Breast epithelium (tissue), 4 donors: Measurements from ENCODE around the gene CPB1. TPM values are rescaled to one million over a fixed set of nuclear protein-coding genes. Genes with fewer than 3 reads are reported as not detected.

Experiments used
- DNase-seq, 2 donors: peaks; one replicate each; pipeline ENCODE4 v3.0.0-alpha.2; 2019; ENCODE audit warnings: low spot score in 2 of 2
- H3K27ac ChIP-seq, 2 donors: fragments of 200-600 bp; sonication (generic) in 1 of 2; one replicate each; pipeline ENCODE4 v1.5.1; 2016 to 2019; ENCODE audit warnings: mild to moderate bottlenecking in 1 of 2
- H3K27me3 ChIP-seq, 2 donors: fragments of 200-600 bp; sonication (generic) in 1 of 2; one replicate each; pipeline versions ENCODE4 v1.5.1 to v1.6.0; 2017 to 2019; ENCODE audit warnings: control low read depth in 1 of 2, mild to moderate bottlenecking in 1 of 2
- H3K36me3 ChIP-seq: fragments of 200-600 bp; one replicate; pipeline ENCODE4 v1.5.1; 2019
- H3K4me1 ChIP-seq, 2 donors: fragments of 200-600 bp; sonication (generic); one replicate each; pipeline ENCODE4 v1.5.1; 2016 to 2019; ENCODE audit warnings: control low read depth in 1 of 2
- H3K4me3 ChIP-seq, 3 donors: fragments of 200-600 bp; sonication (generic); 1 replicate in 2 of 3; 2 replicates in 1 of 3; pipeline ENCODE4 v1.5.1; 2016 to 2019; ENCODE audit warnings: mild to moderate bottlenecking in 3 of 3, moderate library complexity in 2 of 3
- H3K9me3 ChIP-seq, 2 donors: fragments of 200-600 bp; sonication (generic) in 1 of 2; one replicate each; pipeline ENCODE4 v1.5.1; 2016 to 2019; ENCODE audit warnings: control low read depth in 1 of 2
- CTCF ChIP-seq, 3 donors: fragments of 450-650 bp; IDR thresholded peaks; one replicate each; pipeline ENCODE4 v1.5.1; 2016 to 2017; ENCODE audit warnings: antibody characterized with exemption in 3 of 3, mild to moderate bottlenecking in 3 of 3, moderate library complexity in 3 of 3
- POLR2A ChIP-seq: fragments of 450-650 bp; IDR thresholded peaks from one replicate; pipeline ENCODE4 v1.6.1; 2016; ENCODE audit warnings: antibody characterized with exemption, mild to moderate bottlenecking, moderate library complexity
- POLR2AphosphoS5 ChIP-seq, 3 donors: sonication (generic); formaldehyde crosslinking; IDR thresholded peaks; one replicate each; pipeline ENCODE4 v1.6.1; 2017; ENCODE audit warnings: antibody characterized with exemption in 3 of 3
- intact Hi-C: fragments of 100-400 bp; cut with DNase I; formaldehyde crosslinking; loops from one replicate; pipeline ENCODE4 v1.15.1; 2023; ENCODE audit warnings: low total_unique reads
- total RNA-seq, 3 donors: library from RNA; depleted of rRNA; stranded (reverse); fragments of >200 nt; gene quantifications; one replicate each; pipeline ENCODE4 v1.1.0, GENCODE V29; 2016

Gene CPB1
- total RNA-seq, 3 donors from 2014 or later = 3.4 to 33.8 (median 14.9) TPM

GRCh38 chr3:148816981-148817525 lies 10.6 kb upstream of the CPB1 start:
- H3K27me3 ChIP-seq = no peaks in the 10 kb centered on the region
- H3K36me3 ChIP-seq = no peaks in the 10 kb centered on the region
- H3K27ac ChIP-seq = no peak overlapping the region
- intact Hi-C loops = no loop called here
- no peaks in the 10 kb centered on the region for H3K9me3 ChIP-seq
- DNase-seq = no peak
- no peaks in the 10 kb centered on the region for H3K4me1 ChIP-seq
- no peak for TF ChIP-seq POLR2A
- no peak for TF ChIP-seq POLR2AphosphoS5 (IDR thresholded peaks at IDR 0.05)
- TF ChIP-seq CTCF (IDR thresholded peaks at IDR 0.05) = no peak
- H3K4me3 ChIP-seq = no peak overlapping the region

- no peaks in the 10 kb centered on the region for H3K9me3 ChIP-seq
- no peak overlapping the region for H3K27ac ChIP-seq
- H3K4me1 ChIP-seq = no peaks in the 10 kb centered on the region
- no peaks in the 10 kb centered on the region for H3K36me3 ChIP-seq
- no peak for TF ChIP-seq POLR2AphosphoS5 (IDR thresholded peaks at IDR 0.05)
- TF ChIP-seq CTCF (IDR thresholded peaks at IDR 0.05) = no peak
- no peak for TF ChIP-seq POLR2A
- H3K27me3 ChIP-seq = no peaks in the 10 kb centered on the region
- intact Hi-C loops = no loop called here
- no peak for DNase-seq
- no peak overlapping the region for H3K4me3 ChIP-seq
These were observed 7.0 kb upstream of the CPB1 start for GRCh38 chr3:148820361-148821245.

- TF ChIP-seq POLR2AphosphoS5 (IDR thresholded peaks at IDR 0.05) (no peak), POLR2A (no peak), CTCF (IDR thresholded peaks at IDR 0.05) (no peak)
- Histone ChIP-seq H3K27ac (no peak overlapping the region), H3K36me3 (no peaks in the 10 kb centered on the region), H3K27me3 (no peaks in the 10 kb centered on the region), H3K4me3 (no peak overlapping the region), H3K9me3 (no peaks in the 10 kb centered on the region), H3K4me1 (no peaks in the 10 kb centered on the region)
- DNase-seq = no peak
- intact Hi-C loops = no loop called here
These were observed 4.6 kb upstream of the CPB1 start for GRCh38 chr3:148823026-148823425.

- intact Hi-C loops = no loop called here
- no peaks in the 10 kb centered on the region for H3K27me3 ChIP-seq
- H3K4me1 ChIP-seq = no peaks in the 10 kb centered on the region
These were observed 2.1 kb upstream of the CPB1 start for GRCh38 chr3:148825476-148825875.

More at GRCh38 chr3:148825476-148825875, 2.1 kb upstream of the CPB1 start:
- Histone ChIP-seq H3K36me3 (no peaks in the 10 kb centered on the region), H3K27ac (no peak overlapping the region), H3K9me3 (no peaks in the 10 kb centered on the region), H3K4me3 (no peak overlapping the region)
- TF ChIP-seq POLR2A = no peak
- no peak for TF ChIP-seq CTCF (IDR thresholded peaks at IDR 0.05)
- TF ChIP-seq POLR2AphosphoS5 (IDR thresholded peaks at IDR 0.05) = no peak
- no peak for DNase-seq
